AG09319 (cell line): Measurements from ENCODE around the gene MARK1.

Experiments used
- DNase-seq: peaks from one replicate; pipeline ENCODE4 v3.0.0-alpha.2; 2010; ENCODE audit warnings: low read depth; ENCODE audit errors: extremely low read depth
- TF ChIP-seq, protein P1 (sequence below): IDR thresholded peaks from 2 replicates; pipeline ENCODE4 v1.5.1; 2011; ENCODE audit warnings: low read depth, mild to moderate bottlenecking, inconsistent platforms, low read length, moderate library complexity

The MARK1 gene

GRCh38 chr1:220556641-220557040 is 28.7 kb downstream of the MARK1 start:
- TF ChIP-seq, protein P1, sequence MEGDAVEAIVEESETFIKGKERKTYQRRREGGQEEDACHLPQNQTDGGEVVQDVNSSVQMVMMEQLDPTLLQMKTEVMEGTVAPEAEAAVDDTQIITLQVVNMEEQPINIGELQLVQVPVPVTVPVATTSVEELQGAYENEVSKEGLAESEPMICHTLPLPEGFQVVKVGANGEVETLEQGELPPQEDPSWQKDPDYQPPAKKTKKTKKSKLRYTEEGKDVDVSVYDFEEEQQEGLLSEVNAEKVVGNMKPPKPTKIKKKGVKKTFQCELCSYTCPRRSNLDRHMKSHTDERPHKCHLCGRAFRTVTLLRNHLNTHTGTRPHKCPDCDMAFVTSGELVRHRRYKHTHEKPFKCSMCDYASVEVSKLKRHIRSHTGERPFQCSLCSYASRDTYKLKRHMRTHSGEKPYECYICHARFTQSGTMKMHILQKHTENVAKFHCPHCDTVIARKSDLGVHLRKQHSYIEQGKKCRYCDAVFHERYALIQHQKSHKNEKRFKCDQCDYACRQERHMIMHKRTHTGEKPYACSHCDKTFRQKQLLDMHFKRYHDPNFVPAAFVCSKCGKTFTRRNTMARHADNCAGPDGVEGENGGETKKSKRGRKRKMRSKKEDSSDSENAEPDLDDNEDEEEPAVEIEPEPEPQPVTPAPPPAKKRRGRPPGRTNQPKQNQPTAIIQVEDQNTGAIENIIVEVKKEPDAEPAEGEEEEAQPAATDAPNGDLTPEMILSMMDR = no peak

DNA sequence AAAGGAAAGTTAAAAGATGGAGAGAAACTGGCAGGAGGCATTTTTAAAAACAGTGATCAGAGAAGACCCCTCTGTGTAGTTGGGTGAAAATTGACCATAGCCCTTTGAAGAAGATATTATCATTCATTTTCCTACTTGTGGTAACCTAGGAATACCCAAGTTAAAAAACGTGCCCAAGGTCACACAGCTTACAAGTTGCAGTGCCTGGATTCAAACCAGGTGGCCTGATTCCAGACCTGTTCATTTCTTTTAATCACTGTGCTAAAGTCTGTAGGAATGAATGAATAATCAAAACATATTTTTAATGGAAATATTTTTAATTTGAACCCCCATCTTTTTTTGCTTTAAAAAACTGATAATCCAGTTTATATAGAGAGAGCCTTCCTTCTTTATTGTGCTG is 35.6 kb downstream of the MARK1 start:
- TF ChIP-seq, protein P1 = no peak
- DNase-seq = no peak

More at GRCh38 chr1:220556641-220557040, 28.7 kb downstream of the MARK1 start:
- DNase-seq = no peak

GRCh38 chr1:220564216-220564615 is 36.3 kb downstream of the MARK1 start:
- TF ChIP-seq, protein P1 = no peak

DNA sequence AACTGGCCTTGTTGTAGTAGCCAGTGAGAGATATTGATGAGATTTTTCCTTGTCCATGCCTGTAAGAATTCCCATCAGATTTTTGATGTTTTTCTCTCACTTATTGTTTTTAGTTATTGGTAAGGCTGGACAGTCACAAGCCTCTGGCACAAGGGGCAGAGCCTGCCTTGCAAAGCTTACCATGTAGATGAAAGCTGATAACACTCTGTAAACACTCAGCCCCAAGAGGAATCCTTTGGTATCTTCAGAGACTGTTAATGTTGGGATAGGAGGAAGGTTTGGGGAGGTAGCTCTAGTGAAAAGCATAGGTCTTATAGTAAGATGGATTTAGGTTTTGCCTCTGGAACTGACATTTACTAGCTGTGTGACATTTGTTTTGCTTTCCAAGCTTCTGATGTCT is 37.7 kb downstream of the MARK1 start:
- TF ChIP-seq, protein P1 = no peak
- DNase-seq = no peak

More at GRCh38 chr1:220564216-220564615, 36.3 kb downstream of the MARK1 start:
- DNase-seq = no peak

DNA sequence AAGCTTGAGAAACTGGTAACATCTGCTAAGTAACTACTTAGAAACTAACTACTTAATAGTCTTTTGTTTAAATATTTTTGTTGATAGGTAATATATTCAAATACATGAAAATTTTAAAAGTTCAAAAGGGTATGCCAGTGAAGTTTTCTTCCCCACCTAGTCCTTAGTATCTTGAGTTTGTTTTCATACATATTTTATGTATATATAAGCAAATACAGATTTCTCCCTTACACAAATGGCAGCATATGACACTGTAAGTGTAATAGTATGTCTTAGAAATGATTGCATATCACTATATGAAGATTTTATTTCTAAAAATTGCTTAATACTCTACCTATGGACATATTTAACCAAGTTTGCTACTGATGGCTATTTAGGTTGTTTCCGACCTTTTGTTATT is 38.9 kb downstream of the MARK1 start:
- TF ChIP-seq, protein P1 = no peak
- no peak for DNase-seq

DNA sequence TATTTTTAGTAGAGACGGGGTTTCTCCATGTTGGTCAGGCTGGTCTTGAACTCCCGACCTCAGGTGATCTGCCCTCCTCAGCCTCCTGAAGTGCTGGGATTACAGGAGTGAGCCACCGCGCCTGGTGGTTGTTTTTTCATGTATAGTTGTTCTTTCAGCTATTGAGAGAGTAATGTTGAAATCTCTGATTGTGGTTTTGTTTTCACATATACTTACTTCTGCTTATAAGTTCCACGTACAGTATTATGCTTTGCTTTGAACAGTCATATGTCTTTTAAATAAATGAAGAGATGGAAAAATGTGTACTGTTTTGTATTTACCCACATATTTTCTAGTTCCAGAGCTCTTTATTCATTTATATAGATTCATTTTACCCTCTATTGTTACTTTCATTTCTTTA is 44.5 kb downstream of the MARK1 start:
- no peak for DNase-seq
- TF ChIP-seq, protein P1 = no peak

- no peak for DNase-seq
- TF ChIP-seq, protein P1 = no peak
Observed at GRCh38 chr1:220573836-220574235, 45.9 kb downstream of the MARK1 start.
